ENCODE results near the gene ZMAT2.
"Not testable (repeated sequence)": the region's sequence is repeated elsewhere in the genome, so short reads cannot be mapped to it uniquely, and the experiment has no call there.

ZMAT2 gene

DNA sequence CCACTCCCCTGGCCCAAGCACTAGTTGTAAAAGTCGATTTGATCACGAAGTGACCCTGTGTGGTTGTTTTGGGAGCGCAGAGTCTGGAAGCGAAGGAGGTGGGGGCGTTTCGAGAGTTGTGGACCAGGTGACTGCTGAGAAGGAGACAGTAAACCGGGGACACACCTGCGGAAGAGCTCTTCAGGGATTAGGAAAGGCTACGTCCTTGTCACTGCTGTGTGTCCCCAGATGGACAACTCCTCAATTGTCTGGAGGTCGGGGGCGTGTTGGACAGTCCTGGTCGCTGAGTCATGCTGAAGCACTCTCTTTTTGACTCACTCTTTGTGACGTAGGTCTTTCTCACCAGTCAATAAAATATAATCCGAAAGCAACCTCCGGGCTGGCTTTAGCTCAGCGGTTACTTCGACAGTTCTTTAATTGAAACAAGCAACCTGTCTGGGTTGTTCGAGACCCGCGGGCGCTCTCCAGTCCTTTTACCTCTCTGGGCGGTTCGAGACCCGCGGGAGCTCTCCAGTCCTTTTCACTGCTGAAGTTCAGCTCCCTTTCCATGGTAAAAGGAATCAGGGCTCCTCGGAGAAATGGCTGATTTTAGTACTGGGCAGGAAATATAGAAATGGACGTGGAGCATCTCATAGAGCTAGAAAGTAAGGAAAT lies 10.8 kb downstream of the ZMAT2 start:
- DNase-seq, result peak; percentile 78

DNA sequence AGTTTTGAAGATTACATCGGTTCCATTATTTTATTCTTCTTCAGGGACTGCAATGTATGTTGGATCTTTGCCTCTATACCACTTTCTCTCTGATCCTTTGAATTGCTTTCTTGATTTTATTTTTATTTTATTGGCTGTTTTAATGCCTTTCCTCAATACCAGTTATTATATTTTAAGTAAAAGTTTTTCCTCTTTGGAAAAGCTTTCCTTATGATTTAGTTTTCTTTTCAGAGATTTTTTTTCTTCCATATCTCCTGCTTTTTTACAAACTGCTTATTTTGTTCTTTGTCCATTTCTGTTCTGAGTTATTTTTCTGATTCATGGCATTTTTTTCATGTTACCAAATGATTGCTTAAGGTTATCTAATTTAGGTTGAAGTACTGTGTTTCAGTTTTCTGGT lies 11.5 kb downstream of the ZMAT2 start:
- DNase-seq, result no peak

- DNase-seq, result no peak
Observed at GRCh38 chr5:140713562-140714094, 13.4 kb downstream of the ZMAT2 start.

DNA sequence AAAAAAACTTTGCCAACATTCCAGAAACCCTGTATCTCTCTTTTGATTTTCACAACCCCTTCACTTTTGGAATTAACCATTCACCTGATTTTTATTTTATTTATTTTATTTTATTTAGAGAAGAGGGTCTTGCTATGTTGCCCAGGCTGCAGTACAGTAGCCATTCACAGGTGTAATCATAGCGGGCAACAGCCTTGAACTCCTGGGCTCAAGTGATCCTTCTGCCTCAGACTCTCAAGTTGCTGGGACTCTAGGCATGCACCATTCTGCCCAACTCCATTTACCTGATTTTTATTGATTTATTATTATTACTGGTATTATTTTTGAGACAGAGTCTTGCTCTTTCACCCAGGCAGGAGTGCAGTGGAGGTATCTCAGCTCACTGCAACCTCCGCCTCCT lies 16.0 kb downstream of the ZMAT2 start:
- not testable (repeated sequence) for DNase-seq

- DNase-seq, result no peak
Observed at GRCh38 chr5:140718266-140718592, 18.0 kb downstream of the ZMAT2 start.

DNA sequence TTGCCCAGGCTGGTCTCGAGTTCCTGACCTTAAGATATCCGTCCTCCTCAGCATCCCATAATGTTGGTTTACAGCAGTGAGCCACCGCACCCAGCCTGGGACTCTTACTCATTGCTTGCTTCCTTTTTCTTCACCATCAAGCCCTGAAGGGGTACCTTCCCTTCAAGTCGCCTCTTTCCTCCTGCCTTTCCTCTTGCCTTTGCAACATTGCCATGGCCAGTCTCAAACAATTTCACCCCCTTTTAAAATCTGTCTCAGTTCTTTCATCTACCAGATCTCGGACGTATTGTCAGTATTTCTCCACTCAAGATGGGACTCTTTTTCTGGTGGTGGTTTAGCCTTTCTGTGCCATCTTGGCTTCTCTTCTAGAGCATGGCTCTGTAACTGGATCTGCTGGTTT lies 20.5 kb downstream of the ZMAT2 start:
- not testable (repeated sequence) for DNase-seq

GRCh38 chr5:140721395-140721794 lies 21.1 kb downstream of the ZMAT2 start:
- not testable (repeated sequence) for DNase-seq

DNA sequence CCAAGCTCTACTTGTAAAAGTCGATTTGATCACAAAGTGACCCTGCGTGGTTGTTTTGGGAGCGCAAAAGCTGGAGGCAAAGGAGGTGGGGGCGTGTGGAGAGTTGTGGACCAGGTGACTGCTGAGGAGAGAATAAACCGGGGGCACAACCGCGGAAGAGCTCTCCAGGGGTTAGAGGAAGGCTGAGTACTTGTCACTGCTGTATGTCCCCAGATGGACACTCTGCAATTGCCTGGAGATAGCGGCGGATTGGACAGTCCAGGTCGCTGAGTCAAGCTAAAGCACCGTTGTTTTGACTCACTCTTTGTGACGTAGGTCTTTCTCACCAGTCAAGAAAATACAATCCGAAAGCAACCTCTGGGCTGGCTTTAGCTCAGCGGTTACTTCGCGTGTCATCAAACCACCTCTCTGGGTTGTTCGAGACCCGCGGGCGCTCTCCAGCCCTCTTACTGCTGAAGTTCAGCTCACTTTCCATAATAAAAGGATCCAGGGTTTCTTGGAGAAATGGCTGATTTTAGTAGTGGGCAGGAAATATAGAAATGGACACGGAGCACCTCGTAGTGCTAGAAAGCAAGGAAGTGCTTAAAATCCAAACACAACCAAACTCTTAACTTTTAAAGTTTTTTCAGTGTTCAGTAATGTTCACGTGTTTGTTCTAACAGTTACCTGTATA lies 25.7 kb downstream of the ZMAT2 start:
- DNase-seq, result no peak

DNA sequence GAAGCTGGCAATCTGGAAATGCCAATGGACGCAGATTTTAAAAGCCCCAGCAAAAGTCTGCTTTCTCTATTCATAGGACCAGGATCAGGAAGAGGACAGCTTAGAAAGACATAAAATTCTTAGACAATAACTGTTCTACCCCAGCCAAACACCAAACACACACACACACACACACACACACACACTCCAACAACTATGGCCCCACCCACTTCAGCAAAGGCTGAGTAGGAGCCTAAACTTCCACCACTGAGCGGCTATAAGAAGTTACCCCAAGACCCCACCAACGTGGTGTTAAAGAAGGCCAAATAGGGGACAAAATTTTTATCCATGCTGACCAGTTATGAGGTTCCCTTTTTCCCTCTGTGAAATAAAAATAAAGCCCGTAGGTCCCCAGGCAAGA lies 32.9 kb downstream of the ZMAT2 start:
- DNase-seq, result no peak

- no peak for DNase-seq
Observed at GRCh38 chr5:140734354-140734753, 34.1 kb downstream of the ZMAT2 start.

DNA sequence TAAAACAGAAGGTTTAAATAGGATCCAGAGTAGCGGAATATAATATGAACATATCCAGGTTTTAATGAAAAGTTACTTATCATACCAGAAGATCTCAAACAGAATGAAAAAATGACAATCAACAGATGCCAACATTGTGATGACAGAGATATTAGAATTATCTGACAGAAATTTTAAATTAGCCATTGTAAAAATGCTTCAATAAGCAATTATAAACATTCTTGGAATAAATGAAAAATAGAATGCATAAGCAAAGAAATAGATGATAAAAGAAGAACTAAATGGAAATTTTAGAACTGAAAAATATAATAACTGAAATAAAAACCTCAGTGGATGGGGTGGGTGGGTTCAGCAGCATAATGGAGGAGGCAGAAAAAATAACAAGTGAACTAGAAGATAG lies 37.2 kb downstream of the ZMAT2 start:
- DNase-seq, result no peak

DNA sequence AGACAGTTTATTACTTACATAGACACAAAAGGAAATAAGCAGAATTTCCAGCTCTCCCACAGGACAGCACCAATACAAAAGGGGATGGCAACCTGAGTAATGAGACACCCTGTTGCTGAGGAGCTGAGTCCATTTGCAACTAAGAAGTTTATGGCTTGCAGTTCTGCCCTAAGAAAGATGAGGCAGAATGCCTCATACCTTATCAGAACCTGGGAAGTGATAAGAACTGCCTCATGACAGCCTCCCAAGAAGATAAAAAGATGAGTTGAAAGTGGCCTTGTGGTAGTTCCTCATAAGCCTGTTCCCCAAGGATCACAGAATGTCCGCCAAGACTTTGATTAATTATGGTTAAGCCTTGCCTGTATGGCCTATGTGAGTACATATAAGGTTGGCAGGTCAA lies 41.7 kb downstream of the ZMAT2 start:
- DNase-seq, result no peak

DNA sequence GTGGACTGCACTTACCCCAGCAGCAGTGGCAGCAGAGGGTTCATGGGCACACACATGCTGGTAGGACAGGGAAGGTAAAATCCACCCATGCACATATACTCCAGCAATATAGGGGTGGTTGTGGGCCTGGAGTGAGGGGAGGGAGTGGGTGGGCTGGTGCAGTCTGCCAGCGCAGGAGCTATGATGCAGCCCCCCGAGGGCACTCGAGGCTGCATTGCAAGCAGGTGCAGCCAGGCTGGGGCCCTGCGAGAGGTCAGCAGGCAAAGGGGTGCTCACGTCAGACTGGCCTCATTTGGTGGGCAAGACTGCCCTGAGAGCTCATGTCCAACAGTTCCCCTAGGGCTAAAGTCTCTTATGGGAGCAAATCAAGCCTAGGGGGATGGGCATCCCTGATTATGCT lies 53.3 kb downstream of the ZMAT2 start:
- DNase-seq, result no peak
